ENCODE results near the gene HOXB8. TPM values are rescaled to one million over a fixed set of nuclear protein-coding genes. Genes with fewer than 3 reads are reported as not detected.
A peak's percentile ranks its signal among the peaks of the same experiment; 100 is the strongest.

The HOXB8 gene
- total RNA-seq, 2 donors from 2014 or later, result not detected

DNA sequence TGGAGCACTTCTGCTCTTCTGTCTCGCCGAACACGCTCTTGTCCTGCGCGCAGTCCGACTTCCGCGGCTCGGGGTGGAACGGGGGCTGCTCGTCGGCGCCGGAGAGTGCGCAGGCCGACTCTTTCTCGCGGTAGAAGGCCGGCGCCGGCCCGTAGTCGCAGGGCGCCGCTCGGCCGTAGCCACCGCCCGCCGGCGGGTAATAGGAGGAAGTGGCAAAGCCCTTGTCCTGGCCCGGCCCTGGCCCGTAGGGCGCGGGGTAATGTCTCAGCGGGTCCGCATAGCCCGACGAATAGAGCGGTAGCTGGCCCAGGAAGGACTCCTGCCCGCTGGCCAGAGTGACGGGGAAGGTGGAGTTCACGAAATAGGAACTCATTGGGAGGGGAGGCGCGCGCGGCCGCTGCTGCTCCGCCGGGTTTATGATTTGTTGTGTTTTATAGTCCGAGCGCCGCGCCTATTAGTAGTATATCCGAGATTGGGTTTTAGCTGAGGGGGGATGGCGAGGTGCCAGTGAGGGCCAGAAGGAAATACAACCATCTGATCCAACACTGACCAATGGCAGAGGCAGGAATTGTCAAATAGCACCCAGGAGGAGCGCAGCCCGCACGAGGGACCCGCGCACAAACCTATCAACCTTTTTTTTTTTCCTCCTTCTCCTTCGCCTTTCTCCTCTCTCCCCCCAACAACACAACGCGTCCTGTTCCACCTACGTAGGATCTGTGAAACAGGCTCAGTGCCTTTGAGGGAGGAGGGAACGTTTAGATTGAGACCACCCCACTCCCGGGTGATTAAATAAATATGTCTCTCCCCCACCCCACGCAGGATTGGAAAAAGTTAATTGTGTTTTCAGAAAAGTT lies 17.1 kb downstream of the HOXB8 start:
- Mint-ChIP-seq H3K27me3 (ENCODE audit: low read depth) (peaks cover 98% of the 10 kb centered on the region), H3K27ac (no peak overlapping the region), H3K9me3 (no peaks in the 10 kb centered on the region), H3K36me3 (ENCODE audit: insufficient read depth in 2 of 2) (no peaks in the 10 kb centered on the region), H3K4me1 (ENCODE audit: low read depth) (peaks cover 48% of the 10 kb centered on the region), H3K4me3 (peak overlapping the region; percentile 76 to 85)
- DNase-seq, result peak; percentile 56 to 58
- peak; percentile 50 to 55 for ATAC-seq (replicated peaks in 1 of 2)

GRCh38 chr17:48597528-48597777 lies 17.6 kb downstream of the HOXB8 start:
- Mint-ChIP-seq H3K4me3 (peak overlapping the region; percentile 76 to 85), H3K9me3 (no peaks in the 10 kb centered on the region), H3K4me1 (ENCODE audit: low read depth) (peaks cover 47% of the 10 kb centered on the region), H3K36me3 (ENCODE audit: insufficient read depth in 2 of 2) (no peaks in the 10 kb centered on the region), H3K27ac (no peak overlapping the region), H3K27me3 (ENCODE audit: low read depth) (peaks cover 96% of the 10 kb centered on the region)
- peak in 1 of 2 donors; percentile 4 for ATAC-seq (replicated peaks in 1 of 2)
- DNase-seq, result no peak

GRCh38 chr17:48596735-48597527 lies 18.2 kb downstream of the HOXB8 start:
- DNase-seq, result no peak
- Mint-ChIP-seq H3K27me3 (ENCODE audit: low read depth) (peaks cover 96% of the 10 kb centered on the region), H3K36me3 (ENCODE audit: insufficient read depth in 2 of 2) (no peaks in the 10 kb centered on the region), H3K4me1 (ENCODE audit: low read depth) (peaks cover 49% of the 10 kb centered on the region), H3K4me3 (peak overlapping the region; percentile 76 to 85), H3K9me3 (no peaks in the 10 kb centered on the region), H3K27ac (no peak overlapping the region)
- no peak for ATAC-seq (replicated peaks in 1 of 2)

- Mint-ChIP-seq H3K9me3 (no peaks in the 10 kb centered on the region), H3K36me3 (ENCODE audit: insufficient read depth in 2 of 2) (no peaks in the 10 kb centered on the region), H3K27me3 (ENCODE audit: low read depth) (peaks cover 96% of the 10 kb centered on the region), H3K4me1 (ENCODE audit: low read depth) (peaks cover 49% of the 10 kb centered on the region), H3K4me3 (peak overlapping the region; percentile 76 to 85), H3K27ac (no peak overlapping the region)
- peak; percentile 54 to 55 for DNase-seq
- peak; percentile 34 to 35 for ATAC-seq (replicated peaks in 1 of 2)
These were observed 18.9 kb downstream of the HOXB8 start for GRCh38 chr17:48596000-48596734.

- Mint-ChIP-seq H3K4me3 (peak overlapping the region; percentile 11 to 85), H3K36me3 (ENCODE audit: insufficient read depth in 2 of 2) (no peaks in the 10 kb centered on the region), H3K9me3 (no peaks in the 10 kb centered on the region), H3K4me1 (ENCODE audit: low read depth) (peaks cover 49% of the 10 kb centered on the region), H3K27ac (no peak overlapping the region), H3K27me3 (ENCODE audit: low read depth) (peaks cover 96% of the 10 kb centered on the region)
- DNase-seq (no peak), ATAC-seq (replicated peaks in 1 of 2) (no peak)
These were observed 19.7 kb downstream of the HOXB8 start for GRCh38 chr17:48595278-48595999.

DNA sequence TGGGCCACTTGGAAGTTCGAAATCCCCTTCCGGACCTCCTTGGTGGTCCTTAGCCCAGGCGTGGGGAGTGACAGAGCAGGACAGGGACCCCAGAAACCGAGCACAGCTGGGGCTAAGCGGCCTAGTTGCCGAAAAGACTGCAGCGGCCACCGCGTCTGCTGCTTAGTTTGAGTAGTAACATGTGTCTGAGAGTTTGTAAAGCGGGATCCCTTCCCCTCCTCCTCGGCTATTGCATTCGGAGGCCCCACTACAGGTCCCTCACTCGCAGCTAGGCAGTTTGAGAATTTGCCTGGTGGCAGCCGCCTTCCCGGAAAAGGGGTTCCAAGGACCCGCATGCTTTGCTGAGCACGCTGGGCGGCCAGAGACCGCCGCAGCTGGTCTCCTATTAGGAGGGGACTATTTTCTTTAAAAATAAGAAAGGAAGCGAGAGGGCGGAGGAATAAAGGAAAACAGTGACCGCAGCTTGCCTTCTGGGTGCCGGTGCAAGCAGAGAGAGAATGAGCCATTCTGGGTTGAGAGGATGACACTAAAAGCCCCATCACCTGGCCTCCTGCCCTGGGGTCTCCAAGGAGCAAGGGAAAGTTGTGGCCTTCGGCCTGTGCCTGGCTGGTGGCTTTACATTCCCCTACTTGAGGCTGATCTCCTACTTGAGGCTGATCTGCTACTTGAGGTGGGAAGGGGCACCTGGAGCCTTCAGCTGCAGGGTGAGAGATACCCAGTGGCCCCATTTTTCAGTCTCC lies 20.4 kb downstream of the HOXB8 start:
- no peak for ATAC-seq (replicated peaks in 1 of 2)
- Mint-ChIP-seq H3K36me3 (ENCODE audit: insufficient read depth in 2 of 2) (no peaks in the 10 kb centered on the region), H3K27me3 (ENCODE audit: low read depth) (peaks cover 96% of the 10 kb centered on the region), H3K27ac (no peak overlapping the region), H3K4me3 (peak overlapping the region in 1 of 2 donors; percentile 11), H3K9me3 (no peaks in the 10 kb centered on the region), H3K4me1 (ENCODE audit: low read depth) (peaks cover 57% of the 10 kb centered on the region)
- DNase-seq, result no peak

DNA sequence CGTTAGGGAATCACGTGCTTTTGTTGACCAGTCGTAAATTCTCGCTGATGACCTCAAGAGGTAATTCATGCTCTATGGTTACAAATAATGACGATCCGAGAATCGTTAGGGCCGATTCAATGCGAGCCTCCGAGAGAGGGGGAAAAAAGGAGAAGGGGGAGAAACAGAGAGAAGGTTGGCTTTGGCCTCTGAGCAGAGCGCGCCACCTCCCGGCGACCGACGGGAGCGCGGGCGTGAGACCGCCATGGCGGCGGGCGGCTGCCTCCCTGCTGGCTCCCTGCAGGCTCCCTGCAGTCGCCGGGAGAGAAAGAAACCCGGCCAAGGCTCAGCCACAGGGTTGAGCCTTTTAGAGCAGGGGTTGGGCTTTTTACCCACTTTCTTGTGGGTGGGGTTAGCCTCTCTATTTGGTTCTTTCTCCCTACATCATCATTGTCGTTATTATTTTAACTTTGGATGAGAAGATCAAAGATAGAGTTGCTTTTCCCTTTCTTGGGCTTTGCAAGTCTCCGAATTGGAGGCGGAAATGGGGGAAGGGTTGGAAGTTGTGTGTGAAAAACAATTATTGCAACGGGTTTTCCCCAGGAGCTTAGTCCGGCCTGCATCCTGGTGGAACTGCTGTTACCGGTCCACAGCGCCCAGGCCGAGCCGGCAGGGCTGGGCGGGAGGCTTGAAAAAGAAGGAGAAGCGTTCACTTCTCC lies 21.1 kb downstream of the HOXB8 start:
- peaks cover 96% of the 10 kb centered on the region for H3K27me3 Mint-ChIP-seq (ENCODE audit: low read depth)
- peak; percentile 56 to 59 for ATAC-seq (replicated peaks in 1 of 2)
- no peak overlapping the region for H3K27ac Mint-ChIP-seq

DNA sequence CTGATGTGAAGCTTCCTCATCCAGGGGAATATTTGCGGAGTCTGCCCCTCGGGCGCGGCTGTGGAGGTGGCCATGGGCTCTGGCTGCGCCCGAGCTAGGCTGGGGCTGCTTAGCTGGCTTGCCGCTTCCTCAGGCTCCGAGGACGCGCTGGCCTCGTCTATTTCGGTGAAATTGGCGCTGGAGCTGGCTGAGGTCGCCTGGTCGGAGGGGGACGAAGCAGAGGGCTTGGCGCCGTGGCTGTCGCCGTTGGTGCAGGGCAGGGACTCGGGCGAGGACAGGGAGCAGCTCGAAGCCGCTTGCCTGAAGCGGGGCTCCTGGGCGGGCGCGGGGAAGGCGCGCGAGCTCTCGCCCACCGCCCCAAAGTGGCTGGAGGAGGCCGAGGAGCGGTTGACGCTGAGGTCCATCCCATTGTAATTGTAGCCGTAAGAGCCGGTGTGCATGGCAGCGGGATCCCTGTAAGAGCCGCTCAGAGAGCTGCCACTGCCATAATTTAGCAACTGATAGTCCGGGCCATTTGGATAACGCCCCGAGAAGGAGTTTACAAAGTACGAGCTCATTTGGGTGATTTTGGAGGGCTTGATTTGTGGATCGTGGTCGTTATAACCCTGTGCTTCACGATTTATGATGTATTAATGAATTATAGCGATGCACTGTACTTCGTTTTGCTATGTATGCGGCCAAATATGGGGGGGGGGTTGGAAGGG lies 21.8 kb downstream of the HOXB8 start, which contains the start of gene HOXB5:
Gene HOXB5, minus strand, starts transcription at position 654 of the 704 bp plus-strand sequence. Its CDS starts 97 bp downstream, at position 557.
- no peak within 1 kb of the TSS for H3K27ac Mint-ChIP-seq
- DNase-seq (peak; percentile 37 to 51), ATAC-seq (replicated peaks in 1 of 2) (peak; percentile 41 to 52)
- no peaks in the 10 kb centered on the region for H3K36me3 Mint-ChIP-seq (ENCODE audit: insufficient read depth in 2 of 2)
- peak within 1 kb of the TSS; percentile 87 to 93 for H3K4me3 Mint-ChIP-seq
- no peaks in the 10 kb centered on the region for H3K9me3 Mint-ChIP-seq
- H3K4me1 Mint-ChIP-seq (ENCODE audit: low read depth), result peaks cover 61% of the 10 kb centered on the region
- peaks cover 96% of the 10 kb centered on the region for H3K27me3 Mint-ChIP-seq (ENCODE audit: low read depth)

More for the DNA sequence above, 21.1 kb downstream of the HOXB8 start:
- Mint-ChIP-seq H3K4me1 (ENCODE audit: low read depth) (peaks cover 62% of the 10 kb centered on the region), H3K9me3 (no peaks in the 10 kb centered on the region), H3K4me3 (peak overlapping the region; percentile 87 to 93), H3K36me3 (ENCODE audit: insufficient read depth in 2 of 2) (no peaks in the 10 kb centered on the region)
- peak; percentile 85 to 90 for DNase-seq

GRCh38 chr17:48592577-48592976 lies 22.5 kb downstream of the HOXB8 start:
- Mint-ChIP-seq H3K27ac (no peak overlapping the region), H3K27me3 (ENCODE audit: low read depth) (peaks cover 96% of the 10 kb centered on the region), H3K9me3 (no peaks in the 10 kb centered on the region), H3K4me1 (ENCODE audit: low read depth) (peaks cover 56% of the 10 kb centered on the region), H3K4me3 (peak overlapping the region; percentile 87 to 93), H3K36me3 (ENCODE audit: insufficient read depth in 2 of 2) (no peaks in the 10 kb centered on the region)
- DNase-seq (peak; percentile 40 to 42), ATAC-seq (replicated peaks in 1 of 2) (peak; percentile 37 to 44)

- DNase-seq (no peak), ATAC-seq (replicated peaks in 1 of 2) (no peak)
- no peaks in the 10 kb centered on the region for H3K36me3 Mint-ChIP-seq (ENCODE audit: insufficient read depth in 2 of 2)
- H3K4me3 Mint-ChIP-seq, result peak overlapping the region; percentile 38 to 87
- H3K27ac Mint-ChIP-seq, result no peak overlapping the region
- no peaks in the 10 kb centered on the region for H3K9me3 Mint-ChIP-seq
- peaks cover 96% of the 10 kb centered on the region for H3K27me3 Mint-ChIP-seq (ENCODE audit: low read depth)
- H3K4me1 Mint-ChIP-seq (ENCODE audit: low read depth), result peaks cover 54% of the 10 kb centered on the region
These were observed 23.0 kb downstream of the HOXB8 start for GRCh38 chr17:48592057-48592514.
